ENCODE data around the gene CD22. TPM values are rescaled to one million over a fixed set of nuclear protein-coding genes. Genes with fewer than 3 reads are reported as not detected.

The CD22 gene
- total and polyA plus RNA-seq, 10 of the 15 experiments (the other 5 are each of a cell fraction or from before 2014, with no cell fraction given), result 23.0 to 344 (median 181) TPM

DNA sequence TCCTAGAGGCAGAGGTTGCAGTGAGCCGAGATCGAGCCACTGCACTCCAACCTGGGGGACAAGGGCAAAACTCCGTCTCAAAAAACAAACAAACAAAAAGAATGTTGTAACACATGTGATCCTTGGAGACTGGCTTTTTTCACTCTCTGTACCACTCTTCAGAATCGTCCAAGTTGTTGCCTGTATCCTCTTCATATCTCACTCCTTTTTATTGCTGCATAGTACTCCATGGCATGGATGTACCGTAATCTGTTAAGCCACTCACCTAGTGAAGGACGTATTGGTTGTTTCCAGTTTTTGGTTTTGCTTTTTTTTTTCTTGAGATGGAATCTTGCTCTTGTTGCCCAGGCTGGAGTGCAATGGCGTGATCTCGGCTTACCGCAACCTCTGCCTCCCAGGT is 7.0 kb upstream of the CD22 start:
- in situ Hi-C loops (cut with MboI) (no loop called here), intact Hi-C loops (cut with micrococcal nuclease; ENCODE audit: unreplicated experiment) (no loop called here)
- FAIRE-seq, result no peak
- no peak overlapping the region for H3K4me3 ChIP-seq
- no peak overlapping the region for H3K27ac ChIP-seq (ENCODE audit: control insufficient read depth, insufficient read depth)
- H3K9ac ChIP-seq (ENCODE audit: control insufficient read depth, insufficient read depth, low read length), result no peak overlapping the region
- no peaks in the 10 kb centered on the region for H4K20me1 ChIP-seq (ENCODE audit: control insufficient read depth, insufficient read depth)
- H3K27me3 ChIP-seq (replicated peaks in 1 of 2; ENCODE audit: control insufficient read depth in 2 of 2, insufficient read depth in 2 of 2, low read length in 1 of 2), result no peaks in the 10 kb centered on the region
- no peak overlapping the region for H2AFZ ChIP-seq (ENCODE audit: control insufficient read depth, low read depth, low read length)
- POLR2A ChIA-PET, result interaction anchor here (1.0 to 3.3 kb wide), 2 partner anchors 8 to 11 kb away, joined by 3 to 33 read pairs; partner anchors contain the start of gene CD22
- RAD21 ChIA-PET (ENCODE audit: unreplicated experiment), result interaction anchor here (2.8 to 4.5 kb wide), 2 partner anchors 10 to 25 kb away, joined by 15 to 54 read pairs; partner anchors contain the start of genes CD22 and FFAR1
- DNase-seq (ENCODE audit: low read depth, low spot score), result no peak
- no peak for TF ChIP-seq TCF7 (IDR thresholded peaks at IDR 0.05; ENCODE audit: borderline replicate concordance)
- TF ChIP-seq STAT1 (conservative IDR thresholded peaks at IDR 0.05), result no peak
- TF ChIP-seq, protein P1, sequence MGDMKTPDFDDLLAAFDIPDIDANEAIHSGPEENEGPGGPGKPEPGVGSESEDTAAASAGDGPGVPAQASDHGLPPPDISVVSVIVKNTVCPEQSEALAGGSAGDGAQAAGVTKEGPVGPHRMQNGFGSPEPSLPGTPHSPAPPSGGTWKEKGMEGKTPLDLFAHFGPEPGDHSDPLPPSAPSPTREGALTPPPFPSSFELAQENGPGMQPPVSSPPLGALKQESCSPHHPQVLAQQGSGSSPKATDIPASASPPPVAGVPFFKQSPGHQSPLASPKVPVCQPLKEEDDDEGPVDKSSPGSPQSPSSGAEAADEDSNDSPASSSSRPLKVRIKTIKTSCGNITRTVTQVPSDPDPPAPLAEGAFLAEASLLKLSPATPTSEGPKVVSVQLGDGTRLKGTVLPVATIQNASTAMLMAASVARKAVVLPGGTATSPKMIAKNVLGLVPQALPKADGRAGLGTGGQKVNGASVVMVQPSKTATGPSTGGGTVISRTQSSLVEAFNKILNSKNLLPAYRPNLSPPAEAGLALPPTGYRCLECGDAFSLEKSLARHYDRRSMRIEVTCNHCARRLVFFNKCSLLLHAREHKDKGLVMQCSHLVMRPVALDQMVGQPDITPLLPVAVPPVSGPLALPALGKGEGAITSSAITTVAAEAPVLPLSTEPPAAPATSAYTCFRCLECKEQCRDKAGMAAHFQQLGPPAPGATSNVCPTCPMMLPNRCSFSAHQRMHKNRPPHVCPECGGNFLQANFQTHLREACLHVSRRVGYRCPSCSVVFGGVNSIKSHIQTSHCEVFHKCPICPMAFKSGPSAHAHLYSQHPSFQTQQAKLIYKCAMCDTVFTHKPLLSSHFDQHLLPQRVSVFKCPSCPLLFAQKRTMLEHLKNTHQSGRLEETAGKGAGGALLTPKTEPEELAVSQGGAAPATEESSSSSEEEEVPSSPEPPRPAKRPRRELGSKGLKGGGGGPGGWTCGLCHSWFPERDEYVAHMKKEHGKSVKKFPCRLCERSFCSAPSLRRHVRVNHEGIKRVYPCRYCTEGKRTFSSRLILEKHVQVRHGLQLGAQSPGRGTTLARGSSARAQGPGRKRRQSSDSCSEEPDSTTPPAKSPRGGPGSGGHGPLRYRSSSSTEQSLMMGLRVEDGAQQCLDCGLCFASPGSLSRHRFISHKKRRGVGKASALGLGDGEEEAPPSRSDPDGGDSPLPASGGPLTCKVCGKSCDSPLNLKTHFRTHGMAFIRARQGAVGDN (IDR thresholded peaks at IDR 0.05), result no peak
- TF ChIP-seq, protein P2, sequence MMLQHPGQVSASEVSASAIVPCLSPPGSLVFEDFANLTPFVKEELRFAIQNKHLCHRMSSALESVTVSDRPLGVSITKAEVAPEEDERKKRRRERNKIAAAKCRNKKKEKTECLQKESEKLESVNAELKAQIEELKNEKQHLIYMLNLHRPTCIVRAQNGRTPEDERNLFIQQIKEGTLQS (IDR thresholded peaks at IDR 0.05; ENCODE audit: borderline replicate concordance, extremely low read depth, low read depth, low read length), result no peak
- no TSS peak for BruUV-seq (replicated peaks)
- no peaks in the 10 kb centered on the region for H3K36me3 ChIP-seq (ENCODE audit: control insufficient read depth in 2 of 2, insufficient read depth in 2 of 2, low read length in 1 of 2)
- 93% methylated on average over 9 of the region's 9 CpGs for WGBS (ENCODE audit: insufficient coverage, insufficient replicate concordance, low lambda C conversion rate, missing lambda C conversion rate)
- CTCF ChIA-PET, result interaction anchor here (2.3 to 3.7 kb wide), 2 partner anchors 11 to 180 kb away, joined by 8 to 22 read pairs; no protein-coding TSS in a partner anchor
- H3K4me2 ChIP-seq (ENCODE audit: control insufficient read depth, insufficient read depth), result no peak overlapping the region
- SMC1A ChIA-PET (ENCODE audit: uncharacterized antibody, unreplicated experiment), result interaction anchor here (3.3 to 11.0 kb wide), 2 partner anchors 12 to 25 kb away, joined by 19 to 122 read pairs; partner anchors contain the start of gene FFAR1
- peaks cover 2% of the 10 kb centered on the region; the same call in 2 of the 3 replicates for H3K9me3 ChIP-seq (replicated peaks; ENCODE audit: control insufficient read depth, insufficient read depth, low read length)
- no peaks in the 10 kb centered on the region for H3K79me2 ChIP-seq (ENCODE audit: control insufficient read depth, insufficient read depth, low read length)
- ATAC-seq, result no peak
- H3K4me1 ChIP-seq (ENCODE audit: control insufficient read depth, insufficient read depth, low read length), result peaks cover 32% of the 10 kb centered on the region
